ENCODE data around the gene SLC9A3. TPM values are rescaled to one million over a fixed set of nuclear protein-coding genes. Genes with fewer than 3 reads are reported as not detected.

Gene SLC9A3
- total and polyA plus RNA-seq, 2 of the 13 experiments (the other 11 are each of a cell fraction or from before 2014, with no cell fraction given): 1.5 to 1.8 TPM

DNA sequence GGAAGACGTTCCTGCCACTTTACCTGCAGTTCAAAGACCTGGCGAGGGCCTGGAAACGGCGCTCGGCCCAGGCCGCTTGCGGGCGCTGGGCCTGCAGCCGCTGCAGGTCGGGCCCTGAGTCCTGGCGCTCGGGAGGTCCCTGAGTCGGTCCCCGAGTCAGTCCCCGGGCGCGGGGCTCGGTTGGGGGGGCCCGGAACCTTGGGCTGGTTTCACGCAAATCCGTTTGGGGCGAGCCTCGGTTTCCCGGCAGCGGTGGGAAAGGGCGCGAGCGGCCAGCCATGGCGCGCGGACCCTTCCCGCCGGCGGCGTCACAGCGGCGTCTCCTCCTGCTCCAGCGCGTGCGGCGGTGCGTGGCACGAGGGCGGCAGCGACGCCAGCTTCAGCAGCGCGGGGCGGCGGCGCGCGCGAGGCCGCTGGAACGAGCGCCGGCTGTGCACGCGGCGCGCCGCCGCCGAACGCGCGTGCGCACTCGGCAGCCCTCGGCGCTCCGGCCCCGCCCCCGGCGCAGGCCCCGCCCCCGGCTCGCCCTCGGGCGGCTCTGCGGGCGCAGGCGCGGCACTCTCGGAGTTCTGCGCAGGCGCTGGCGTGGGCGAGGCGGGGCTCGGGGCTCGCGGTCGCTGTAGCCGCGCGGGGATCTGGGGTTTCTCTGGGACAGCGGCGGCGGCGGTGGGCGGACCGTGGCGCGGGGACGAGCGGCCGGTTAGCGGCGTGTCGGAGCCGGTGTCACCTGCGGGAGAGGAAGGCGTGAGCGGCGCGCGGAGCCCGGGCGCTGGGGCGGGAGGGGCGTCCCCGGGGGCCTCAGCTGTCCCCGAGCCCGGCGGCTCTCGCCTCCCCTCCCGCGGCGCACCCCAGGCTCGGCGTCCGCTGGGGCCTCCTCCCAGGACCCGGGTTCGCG lies 51.3 kb downstream of the SLC9A3 start (continued):
- TF ChIP-seq ZNF550 (CRISPR knock-in tag; IDR thresholded peaks at IDR 0.05; ENCODE audit: borderline replicate concordance) (no peak), HOXA5 (CRISPR knock-in tag; IDR thresholded peaks at IDR 0.05) (peak; percentile 21; the same call in 1 of the 2 replicates), ZNF441 (CRISPR knock-in tag; IDR thresholded peaks at IDR 0.05; ENCODE audit: borderline replicate concordance) (peak; percentile 93), ZNF468 (CRISPR knock-in tag; IDR thresholded peaks at IDR 0.05) (0 out of 2 replicates have a peak, but pooled peaks have one; percentile 46), ZNF672 (CRISPR knock-in tag; IDR thresholded peaks at IDR 0.05) (peak; percentile 95), ZBTB42 (CRISPR knock-in tag; IDR thresholded peaks at IDR 0.05) (peak; percentile 93; the same call in 1 of the 2 replicates), KLF15 (CRISPR knock-in tag; IDR thresholded peaks at IDR 0.05; ENCODE audit: borderline replicate concordance) (peak; percentile 89; the same call in 1 of the 2 replicates), ZNF564 (CRISPR knock-in tag; IDR thresholded peaks at IDR 0.05) (peak; percentile 89; the same call in 1 of the 2 replicates), HNF4A (CRISPR knock-in tag; IDR thresholded peaks at IDR 0.05) (no peak), SP1 (IDR thresholded peaks at IDR 0.05) (no peak), SP1 (CRISPR knock-in tag; IDR thresholded peaks at IDR 0.05) (peak; percentile 51; the same call in 1 of the 2 replicates)
- TF ChIP-seq, protein P1, sequence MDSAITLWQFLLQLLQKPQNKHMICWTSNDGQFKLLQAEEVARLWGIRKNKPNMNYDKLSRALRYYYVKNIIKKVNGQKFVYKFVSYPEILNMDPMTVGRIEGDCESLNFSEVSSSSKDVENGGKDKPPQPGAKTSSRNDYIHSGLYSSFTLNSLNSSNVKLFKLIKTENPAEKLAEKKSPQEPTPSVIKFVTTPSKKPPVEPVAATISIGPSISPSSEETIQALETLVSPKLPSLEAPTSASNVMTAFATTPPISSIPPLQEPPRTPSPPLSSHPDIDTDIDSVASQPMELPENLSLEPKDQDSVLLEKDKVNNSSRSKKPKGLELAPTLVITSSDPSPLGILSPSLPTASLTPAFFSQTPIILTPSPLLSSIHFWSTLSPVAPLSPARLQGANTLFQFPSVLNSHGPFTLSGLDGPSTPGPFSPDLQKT (CRISPR knock-in tag; IDR thresholded peaks at IDR 0.05; ENCODE audit: borderline replicate concordance): peak; percentile 32; the same call in 1 of the 2 replicates
- TF ChIP-seq, protein P2, sequence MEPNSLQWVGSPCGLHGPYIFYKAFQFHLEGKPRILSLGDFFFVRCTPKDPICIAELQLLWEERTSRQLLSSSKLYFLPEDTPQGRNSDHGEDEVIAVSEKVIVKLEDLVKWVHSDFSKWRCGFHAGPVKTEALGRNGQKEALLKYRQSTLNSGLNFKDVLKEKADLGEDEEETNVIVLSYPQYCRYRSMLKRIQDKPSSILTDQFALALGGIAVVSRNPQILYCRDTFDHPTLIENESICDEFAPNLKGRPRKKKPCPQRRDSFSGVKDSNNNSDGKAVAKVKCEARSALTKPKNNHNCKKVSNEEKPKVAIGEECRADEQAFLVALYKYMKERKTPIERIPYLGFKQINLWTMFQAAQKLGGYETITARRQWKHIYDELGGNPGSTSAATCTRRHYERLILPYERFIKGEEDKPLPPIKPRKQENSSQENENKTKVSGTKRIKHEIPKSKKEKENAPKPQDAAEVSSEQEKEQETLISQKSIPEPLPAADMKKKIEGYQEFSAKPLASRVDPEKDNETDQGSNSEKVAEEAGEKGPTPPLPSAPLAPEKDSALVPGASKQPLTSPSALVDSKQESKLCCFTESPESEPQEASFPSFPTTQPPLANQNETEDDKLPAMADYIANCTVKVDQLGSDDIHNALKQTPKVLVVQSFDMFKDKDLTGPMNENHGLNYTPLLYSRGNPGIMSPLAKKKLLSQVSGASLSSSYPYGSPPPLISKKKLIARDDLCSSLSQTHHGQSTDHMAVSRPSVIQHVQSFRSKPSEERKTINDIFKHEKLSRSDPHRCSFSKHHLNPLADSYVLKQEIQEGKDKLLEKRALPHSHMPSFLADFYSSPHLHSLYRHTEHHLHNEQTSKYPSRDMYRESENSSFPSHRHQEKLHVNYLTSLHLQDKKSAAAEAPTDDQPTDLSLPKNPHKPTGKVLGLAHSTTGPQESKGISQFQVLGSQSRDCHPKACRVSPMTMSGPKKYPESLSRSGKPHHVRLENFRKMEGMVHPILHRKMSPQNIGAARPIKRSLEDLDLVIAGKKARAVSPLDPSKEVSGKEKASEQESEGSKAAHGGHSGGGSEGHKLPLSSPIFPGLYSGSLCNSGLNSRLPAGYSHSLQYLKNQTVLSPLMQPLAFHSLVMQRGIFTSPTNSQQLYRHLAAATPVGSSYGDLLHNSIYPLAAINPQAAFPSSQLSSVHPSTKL (CRISPR knock-in tag; IDR thresholded peaks at IDR 0.05): peak; percentile 60
- TF ChIP-seq, protein P3, sequence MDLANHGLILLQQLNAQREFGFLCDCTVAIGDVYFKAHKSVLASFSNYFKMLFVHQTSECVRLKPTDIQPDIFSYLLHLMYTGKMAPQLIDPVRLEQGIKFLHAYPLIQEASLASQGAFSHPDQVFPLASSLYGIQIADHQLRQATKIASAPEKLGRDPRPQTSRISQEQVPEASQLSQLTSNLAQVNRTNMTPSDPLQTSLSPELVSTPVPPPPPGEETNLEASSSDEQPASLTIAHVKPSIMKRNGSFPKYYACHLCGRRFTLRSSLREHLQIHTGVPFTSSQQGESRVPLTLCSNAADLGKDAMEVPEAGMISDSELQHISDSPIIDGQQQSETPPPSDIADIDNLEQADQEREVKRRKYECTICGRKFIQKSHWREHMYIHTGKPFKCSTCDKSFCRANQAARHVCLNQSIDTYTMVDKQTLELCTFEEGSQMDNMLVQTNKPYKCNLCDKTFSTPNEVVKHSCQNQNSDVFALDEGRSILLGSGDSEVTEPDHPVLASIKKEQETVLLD (CRISPR knock-in tag; IDR thresholded peaks at IDR 0.05; ENCODE audit: low read depth): peak; percentile 94
- TF ChIP-seq, protein P4, sequence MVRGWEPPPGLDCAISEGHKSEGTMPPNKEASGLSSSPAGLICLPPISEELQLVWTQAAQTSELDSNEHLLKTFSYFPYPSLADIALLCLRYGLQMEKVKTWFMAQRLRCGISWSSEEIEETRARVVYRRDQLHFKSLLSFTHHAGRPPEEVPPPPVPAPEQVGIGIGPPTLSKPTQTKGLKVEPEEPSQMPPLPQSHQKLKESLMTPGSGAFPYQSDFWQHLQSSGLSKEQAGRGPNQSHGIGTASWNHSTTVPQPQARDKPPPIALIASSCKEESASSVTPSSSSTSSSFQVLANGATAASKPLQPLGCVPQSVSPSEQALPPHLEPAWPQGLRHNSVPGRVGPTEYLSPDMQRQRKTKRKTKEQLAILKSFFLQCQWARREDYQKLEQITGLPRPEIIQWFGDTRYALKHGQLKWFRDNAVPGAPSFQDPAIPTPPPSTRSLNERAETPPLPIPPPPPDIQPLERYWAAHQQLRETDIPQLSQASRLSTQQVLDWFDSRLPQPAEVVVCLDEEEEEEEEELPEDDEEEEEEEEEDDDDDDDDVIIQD (CRISPR knock-in tag; IDR thresholded peaks at IDR 0.05; ENCODE audit: low read depth): no peak
- TF ChIP-seq, protein P5, sequence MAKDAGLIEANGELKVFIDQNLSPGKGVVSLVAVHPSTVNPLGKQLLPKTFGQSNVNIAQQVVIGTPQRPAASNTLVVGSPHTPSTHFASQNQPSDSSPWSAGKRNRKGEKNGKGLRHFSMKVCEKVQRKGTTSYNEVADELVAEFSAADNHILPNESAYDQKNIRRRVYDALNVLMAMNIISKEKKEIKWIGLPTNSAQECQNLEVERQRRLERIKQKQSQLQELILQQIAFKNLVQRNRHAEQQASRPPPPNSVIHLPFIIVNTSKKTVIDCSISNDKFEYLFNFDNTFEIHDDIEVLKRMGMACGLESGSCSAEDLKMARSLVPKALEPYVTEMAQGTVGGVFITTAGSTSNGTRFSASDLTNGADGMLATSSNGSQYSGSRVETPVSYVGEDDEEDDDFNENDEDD (CRISPR knock-in tag; IDR thresholded peaks at IDR 0.05; ENCODE audit: borderline replicate concordance): peak; percentile 97
- TF ChIP-seq, protein P6, sequence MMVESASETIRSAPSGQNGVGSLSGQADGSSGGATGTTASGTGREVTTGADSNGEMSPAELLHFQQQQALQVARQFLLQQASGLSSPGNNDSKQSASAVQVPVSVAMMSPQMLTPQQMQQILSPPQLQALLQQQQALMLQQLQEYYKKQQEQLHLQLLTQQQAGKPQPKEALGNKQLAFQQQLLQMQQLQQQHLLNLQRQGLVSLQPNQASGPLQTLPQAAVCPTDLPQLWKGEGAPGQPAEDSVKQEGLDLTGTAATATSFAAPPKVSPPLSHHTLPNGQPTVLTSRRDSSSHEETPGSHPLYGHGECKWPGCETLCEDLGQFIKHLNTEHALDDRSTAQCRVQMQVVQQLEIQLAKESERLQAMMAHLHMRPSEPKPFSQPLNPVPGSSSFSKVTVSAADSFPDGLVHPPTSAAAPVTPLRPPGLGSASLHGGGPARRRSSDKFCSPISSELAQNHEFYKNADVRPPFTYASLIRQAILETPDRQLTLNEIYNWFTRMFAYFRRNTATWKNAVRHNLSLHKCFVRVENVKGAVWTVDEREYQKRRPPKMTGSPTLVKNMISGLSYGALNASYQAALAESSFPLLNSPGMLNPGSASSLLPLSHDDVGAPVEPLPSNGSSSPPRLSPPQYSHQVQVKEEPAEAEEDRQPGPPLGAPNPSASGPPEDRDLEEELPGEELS (CRISPR knock-in tag; IDR thresholded peaks at IDR 0.05): peak; percentile 41; the same call in 1 of the 2 replicates

Measured in HepG2 (cell line).